C1 segment of cervical spinal cord (tissue), 14 donors: ENCODE data around the gene TET1.
"Not testable (repeated sequence)": the region's sequence is repeated elsewhere in the genome, so short reads cannot be mapped to it uniquely, and the experiment has no call there.

Experiments used
- DNase-seq, 14 donors: peaks; one replicate each; lab custom pipeline; 2025; lab: John Stamatoyannopoulos, UW

TET1 gene

GRCh38 chr10:68560186-68560942 is at the start of gene TET1:
TSS of gene TET1 (plus strand) at chr10:68560337. CDS start at chr10:68572339, 12,002 bp downstream.
- peak in 8 of 14 donors; percentile 3 to 33 (median 26) for DNase-seq

DNA sequence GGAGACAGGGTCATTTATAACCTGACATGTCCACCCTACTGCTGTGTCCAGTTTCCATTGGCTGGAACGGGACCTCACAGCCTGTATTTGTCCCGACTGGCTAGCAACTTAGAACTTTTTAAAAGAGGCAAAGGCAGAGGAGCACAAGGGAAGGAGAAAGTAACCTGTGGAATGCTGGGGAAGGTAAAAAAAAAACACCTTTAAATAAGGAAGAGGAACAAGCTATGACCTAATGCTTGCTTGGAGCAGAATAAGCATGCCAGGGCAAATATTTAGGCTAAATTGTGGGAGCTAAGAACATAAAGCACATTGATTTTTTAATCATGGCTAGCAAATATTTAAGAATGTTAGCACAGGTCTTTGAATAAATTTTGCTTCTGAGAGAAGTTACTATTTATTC is 43.9 kb upstream of the TET1 start:
- DNase-seq, result not testable (repeated sequence)

GRCh38 chr10:68516766-68517165 is 43.4 kb upstream of the TET1 start:
- DNase-seq, result no peak

DNA sequence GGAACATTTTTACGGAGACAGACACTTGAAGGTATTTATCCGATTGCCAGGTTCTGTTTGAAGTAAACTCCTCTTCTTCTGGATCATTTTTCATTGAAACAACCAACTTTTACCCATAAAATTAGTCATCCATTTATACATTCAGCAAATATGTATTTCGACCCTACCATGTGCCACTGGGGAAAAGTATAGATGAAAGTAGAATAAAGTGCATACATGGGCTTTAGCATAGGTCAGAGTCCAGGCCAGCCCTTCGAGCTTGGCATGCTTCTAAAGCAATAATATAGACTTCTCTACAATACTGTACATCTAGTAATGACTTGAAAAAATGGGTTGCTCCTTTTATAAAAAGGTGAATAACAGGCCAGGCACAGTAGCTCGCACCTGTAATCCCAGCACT is 42.9 kb upstream of the TET1 start:
- no peak for DNase-seq

- DNase-seq, result not testable (repeated sequence)
Measured at GRCh38 chr10:68518609-68519008, 41.5 kb upstream of the TET1 start.

- DNase-seq, result not testable (repeated sequence)
Measured at GRCh38 chr10:68525490-68526038, 34.6 kb upstream of the TET1 start.

DNA sequence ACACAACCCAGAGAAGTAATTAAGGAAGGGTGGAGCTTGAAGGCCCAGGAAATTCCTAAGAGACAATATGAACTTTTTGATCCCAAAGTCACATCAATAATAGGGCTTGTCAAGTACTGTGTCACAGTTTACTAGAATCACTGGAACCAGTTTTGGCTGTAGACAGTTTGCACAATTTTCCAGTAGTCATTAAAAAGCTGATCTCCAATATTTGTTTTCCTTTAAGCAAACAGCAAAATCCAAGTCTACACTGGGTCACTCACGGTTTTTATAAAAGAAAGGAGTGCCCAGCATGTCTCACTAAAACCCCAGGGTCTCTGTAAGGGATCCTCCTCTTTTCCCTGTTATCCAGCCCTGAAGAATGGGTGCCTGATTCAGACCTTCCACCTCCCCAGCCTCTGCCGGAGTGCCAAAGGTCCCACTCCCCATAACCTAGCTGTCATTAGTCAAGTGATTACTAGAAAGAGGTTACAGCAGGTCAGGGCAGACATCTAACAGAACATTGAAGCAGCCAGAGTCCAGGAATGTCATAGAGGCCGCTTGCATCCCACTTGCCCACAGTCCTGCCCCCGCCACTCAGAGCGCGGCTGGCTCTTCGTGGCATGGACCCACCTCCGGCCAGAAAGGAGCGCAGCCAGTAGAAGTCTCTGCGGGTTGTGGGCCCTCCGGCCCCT is 33.4 kb upstream of the TET1 start:
- peak in 2 of 14 donors; percentile 27 to 57 for DNase-seq

DNA sequence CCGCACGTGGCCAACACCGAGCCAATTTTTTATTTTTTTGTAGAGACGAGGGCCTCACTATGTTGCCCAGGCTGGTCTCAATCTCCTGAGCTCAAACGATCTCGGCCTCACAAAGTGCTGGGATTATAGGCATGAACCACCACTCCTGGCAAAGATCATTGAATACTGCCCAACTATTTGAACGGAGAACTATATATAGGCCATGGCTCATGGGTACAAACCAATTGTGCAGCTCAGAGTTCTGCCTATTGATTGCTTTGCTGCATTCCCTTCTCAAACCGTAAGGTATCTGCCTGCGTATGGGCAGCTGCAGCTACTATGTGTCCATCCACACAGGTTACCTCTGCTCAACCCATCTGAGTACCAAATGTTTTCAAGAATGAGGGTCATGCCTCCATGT is 23.2 kb upstream of the TET1 start:
- no peak for DNase-seq

DNA sequence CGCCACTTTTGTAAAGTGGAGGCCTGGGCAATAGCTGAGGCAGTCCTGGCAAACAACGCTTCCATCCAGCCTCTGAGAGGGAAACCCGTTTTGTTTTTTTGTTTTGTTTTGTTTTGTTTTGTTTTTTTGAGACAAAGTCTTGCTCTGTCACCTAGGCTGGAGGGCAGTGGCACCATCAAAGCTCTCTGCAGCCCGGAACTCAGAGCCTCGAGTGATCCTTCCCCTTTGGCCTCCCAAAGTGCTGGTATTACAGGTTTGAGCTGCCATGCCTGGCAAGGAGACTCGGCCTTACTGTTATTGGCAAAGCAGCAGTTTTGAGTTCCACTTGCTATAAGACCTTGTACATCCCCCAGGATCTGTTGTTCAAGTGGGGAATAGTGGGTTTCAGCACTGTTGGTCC is 22.3 kb upstream of the TET1 start:
- no peak for DNase-seq

DNA sequence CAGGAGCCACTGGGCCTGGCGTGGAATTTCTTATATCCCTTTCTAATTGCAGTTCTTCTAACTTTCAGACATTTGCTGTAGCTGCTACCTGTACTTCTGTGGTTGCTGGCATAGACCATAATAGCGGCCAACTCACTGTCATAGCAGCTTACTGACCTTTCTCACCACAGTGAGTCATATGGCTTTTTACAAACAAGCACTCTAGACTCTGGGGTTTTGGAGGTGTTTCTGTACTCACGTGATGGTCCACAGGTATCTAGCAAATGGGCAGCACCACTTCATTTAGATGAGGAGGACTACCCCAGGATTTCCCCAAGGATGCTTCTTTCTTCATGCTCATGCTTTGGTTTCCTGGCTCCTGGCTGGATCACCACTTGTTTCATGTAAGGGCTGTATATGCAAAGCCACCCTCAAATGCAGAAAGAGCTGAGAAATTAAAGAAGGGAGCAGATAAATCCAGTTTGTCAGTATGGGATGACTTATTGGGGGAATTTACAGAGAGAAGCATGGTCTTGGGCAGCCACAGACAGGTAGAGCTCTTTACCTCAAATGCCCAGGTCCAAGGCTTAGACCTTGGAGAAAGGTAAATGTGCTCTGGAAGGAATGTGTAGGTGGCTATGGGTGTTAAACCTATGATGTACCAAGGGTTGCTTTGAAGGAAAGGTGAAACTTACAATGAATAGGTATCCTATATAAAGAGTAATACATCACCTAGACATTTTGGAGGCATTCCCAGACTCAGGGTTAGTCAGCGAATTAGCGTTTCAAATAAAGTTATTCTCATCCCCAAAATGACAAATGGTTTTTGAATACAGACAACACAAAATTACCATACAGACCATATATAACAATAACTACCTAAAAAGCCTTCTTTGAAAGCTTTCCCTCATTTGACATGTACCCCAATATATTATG is 16.9 kb upstream of the TET1 start:
- DNase-seq, result no peak

DNA sequence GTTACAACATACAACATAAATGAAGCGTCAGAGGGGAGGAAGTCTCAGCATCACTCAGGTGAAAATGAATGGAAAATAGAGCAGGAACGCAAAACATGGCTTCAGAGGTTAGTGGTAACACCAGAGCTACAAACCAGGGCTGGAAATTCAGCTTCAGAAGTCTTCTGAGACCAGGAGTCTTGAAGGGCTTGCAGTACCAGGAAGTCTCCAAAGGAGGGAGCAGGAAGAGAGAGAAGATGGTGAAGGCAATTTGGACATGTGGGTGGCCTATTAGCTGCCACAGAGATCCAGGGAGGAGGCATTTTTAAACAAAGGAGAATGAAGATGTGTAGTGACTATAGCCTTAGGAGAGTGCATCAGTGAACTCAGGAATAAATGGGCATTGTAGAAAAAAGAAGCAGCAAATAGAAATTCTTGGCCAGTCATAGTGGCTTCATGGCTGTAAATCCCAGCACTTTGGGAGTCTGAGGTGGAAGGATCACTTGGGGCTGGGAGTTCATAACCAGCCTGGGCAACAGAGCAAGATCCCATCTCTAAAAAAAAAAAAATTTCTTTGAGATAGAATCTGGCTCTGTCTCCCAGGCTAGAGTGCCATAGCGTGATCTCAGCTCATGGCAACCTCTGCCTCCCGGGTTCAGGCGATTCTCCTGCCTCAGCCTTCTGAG is 9.3 kb upstream of the TET1 start:
- peak in 6 of 14 donors; percentile 1 to 15 (median 4) for DNase-seq

DNA sequence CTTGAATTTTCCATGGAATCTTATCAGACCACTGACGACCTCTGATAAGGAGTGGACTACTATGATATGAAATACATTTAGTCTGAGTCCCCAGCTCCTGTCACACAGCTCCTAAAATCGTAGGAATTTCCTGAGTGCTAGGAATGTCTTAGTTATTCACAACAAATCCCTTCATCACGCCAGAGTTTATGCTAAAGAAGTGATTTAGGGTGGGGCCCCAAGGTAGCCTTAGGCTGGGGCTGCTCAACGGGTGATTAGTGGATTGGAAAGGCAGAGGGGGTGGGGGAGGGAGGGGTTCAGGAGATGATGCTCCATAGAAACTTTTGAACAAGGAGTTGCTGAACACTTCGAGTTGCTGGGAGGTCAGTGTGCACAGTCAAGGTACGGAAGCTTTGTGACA is 7.0 kb upstream of the TET1 start:
- no peak for DNase-seq

- DNase-seq, result no peak
Measured at GRCh38 chr10:68553599-68553998, 6.5 kb upstream of the TET1 start.

GRCh38 chr10:68558478-68558877 is 1.7 kb upstream of the TET1 start:
- DNase-seq, result no peak

GRCh38 chr10:68559251-68559650 is 886 bp upstream of the TET1 start:
- no peak for DNase-seq

DNA sequence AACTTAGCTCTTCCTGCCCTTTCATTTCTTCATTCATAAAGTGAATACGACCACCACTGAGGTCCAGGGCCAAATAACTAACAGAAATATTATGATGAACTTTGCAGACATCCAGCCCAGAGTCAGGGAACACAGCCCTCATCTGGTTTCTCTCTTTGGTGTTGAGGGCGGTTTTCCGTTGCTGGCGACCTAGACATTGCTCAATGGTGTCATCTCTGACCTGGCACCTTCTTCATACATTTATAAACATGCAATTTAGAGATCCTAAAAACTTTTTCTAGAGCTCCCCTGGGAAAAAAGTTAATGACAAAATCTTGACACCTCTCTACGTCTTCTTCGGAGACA is 324 bp upstream of the TET1 start:
- no peak for DNase-seq

DNA sequence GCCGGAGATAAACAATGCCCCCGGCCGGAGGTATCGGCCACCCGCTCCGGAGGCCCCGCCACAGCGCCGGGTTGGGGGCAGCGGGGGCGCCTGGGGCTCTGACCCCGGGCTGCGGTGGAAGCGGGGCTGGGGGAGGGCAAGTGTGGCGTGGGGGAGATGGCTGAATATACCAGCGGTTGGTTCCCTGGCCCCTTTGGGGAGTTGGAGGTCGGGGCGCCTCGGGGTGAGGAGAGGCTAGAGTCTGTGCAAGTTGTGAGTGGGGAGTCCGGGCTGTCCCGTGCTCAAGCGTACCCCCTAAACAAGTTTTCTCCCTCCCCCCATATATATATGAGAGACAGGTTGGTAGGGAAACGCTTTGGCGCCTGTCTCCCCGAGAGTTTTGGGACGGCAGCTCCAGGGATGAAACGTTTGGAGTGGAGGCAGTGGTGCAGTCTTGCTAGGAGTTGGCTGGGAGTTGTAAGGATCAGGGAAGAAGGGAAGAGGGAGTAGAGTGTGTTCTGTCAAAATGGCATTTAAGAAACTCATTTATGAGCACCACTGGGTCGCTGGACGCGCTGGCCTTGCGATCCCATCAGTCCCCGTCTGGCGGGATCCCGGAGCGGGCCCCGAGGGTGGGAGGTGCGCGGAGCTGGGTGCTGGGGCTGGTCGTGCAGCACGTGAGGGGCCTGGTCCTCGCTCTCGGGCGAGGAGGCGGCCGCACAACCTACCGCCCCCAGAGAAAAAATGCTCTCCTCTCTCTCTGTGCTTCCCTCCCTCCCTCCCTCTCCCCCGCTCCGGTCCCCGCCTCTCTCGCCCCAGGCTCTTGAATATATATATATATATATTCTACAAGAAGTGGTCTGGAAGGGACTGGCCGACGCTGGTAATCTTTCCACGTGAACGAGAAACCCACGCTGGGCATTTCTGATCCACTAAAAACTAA is 1.1 kb downstream of the TET1 start:
- DNase-seq, result peak in 7 of 14 donors; percentile 3 to 36 (median 13)

DNA sequence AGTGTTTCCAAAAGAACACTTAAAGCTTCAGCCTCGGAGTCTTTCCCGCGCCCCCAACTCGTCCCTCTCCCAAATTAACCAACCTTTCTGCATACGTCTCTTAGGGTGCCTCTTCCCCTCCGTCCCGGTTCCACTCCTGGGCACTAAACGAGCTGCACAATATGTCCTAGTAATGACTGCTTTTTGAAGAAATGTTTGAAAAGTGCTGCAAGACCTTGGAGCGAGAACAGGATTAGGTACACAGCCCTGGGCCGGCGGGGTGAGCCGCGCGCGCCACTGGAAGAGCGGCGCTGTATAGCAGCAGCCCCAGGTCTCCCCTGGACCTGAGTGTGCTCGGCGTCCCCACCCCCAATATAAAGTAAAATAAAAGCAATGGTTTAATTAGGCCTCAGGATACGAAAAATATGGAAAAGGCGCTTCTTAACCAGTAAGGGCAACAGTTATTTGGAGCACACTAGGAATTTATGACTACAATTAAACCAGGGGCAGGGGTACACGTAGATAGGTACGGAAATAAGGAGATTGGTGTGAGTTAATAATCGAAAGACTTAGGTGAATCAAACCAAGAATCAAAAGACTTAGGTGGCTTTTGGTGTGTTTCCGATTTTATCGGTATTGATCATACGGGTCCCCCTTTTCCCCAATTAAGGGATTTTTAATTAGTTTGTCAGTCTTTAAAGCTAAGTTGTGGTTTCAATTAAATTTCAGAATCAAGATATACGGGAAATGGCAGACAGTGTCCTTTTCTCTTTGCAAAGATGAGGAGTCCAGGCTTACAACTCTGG is 1.9 kb downstream of the TET1 start:
- DNase-seq, result peak in 2 of 14 donors; percentile 9 to 12
